GM19240 (cell line): ENCODE data around the gene CFDP1.
"Not testable (repeated sequence)": the region's sequence is repeated elsewhere in the genome, so short reads cannot be mapped to it uniquely, and the experiment has no call there.

Experiments used
- DNase-seq: peaks from one replicate; pipeline ENCODE4 v3.0.0; 2011; ENCODE audit warnings: low spot score; ENCODE audit not compliant: insufficient read length

The CFDP1 gene

DNA sequence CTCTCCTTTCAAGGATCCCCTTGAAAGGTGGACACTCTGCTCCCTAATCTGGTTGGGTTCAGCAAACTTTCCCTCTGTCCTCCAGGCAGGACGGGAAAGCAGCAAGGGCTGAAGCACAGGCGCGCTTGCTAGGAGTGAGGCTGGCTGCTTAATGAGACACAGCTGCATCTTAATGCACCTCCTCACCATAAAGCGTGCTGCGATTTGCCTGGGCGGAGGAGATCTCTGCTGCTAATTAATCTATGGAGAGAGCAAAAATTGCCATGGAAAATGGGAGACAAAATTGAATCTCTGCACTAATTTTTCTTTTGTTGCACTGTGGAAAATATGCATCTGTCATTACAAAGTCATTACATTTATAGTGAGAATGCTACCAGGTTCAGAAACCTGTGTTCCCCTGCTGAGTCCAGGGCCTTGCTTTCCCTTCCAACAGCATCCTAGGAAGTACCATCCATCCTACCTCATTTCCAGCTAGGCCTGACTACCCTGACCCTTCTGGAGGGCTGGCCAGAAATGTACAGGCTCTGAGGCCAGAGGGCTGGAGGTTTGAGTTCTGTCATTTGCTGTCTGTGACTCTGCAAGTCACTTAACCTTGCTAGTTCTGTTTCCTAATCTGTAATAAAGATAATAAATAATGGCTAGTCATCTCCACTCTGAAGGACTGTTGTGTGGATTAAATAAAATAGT lies 138.4 kb downstream of the CFDP1 start:
- no peak for DNase-seq

DNA sequence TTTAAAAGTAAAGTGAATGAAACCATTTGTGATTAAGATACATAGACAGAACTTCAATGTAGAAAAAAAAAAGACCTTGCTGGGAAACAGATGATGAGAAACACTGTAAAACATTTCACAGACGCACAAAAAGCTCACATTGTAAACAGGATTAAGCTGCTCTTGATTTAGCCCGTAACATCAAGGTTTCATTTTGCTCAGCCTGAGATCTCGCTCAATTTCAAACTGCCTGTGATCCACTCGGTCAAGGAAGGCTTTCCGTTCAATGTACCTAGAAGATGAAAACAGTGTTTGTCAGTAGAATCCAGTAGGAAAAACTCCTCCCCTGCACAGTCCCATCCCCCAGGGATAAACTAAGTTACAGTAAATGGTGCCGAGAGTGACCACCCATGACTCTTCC lies 139.5 kb downstream of the CFDP1 start:
- DNase-seq, result no peak

DNA sequence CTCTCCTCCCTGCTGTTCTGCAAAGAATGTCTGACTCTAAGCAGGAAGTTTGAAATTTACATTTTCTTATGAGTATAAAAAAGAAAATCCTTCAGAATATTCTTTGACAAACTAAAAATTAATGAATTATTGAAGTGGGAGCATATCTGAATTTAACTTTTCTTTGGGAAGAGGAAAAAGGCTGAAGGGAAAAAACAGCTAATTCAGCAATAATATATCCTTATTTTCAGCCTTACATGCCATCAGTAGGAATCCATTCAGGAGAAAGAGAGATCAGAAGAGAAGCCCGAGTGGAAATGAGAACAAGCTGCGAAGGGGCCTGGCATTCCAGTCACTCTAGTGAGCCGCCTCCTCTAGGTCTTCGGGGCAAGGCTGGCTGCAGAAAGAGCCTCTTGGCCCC lies 140.1 kb downstream of the CFDP1 start:
- DNase-seq, result no peak

DNA sequence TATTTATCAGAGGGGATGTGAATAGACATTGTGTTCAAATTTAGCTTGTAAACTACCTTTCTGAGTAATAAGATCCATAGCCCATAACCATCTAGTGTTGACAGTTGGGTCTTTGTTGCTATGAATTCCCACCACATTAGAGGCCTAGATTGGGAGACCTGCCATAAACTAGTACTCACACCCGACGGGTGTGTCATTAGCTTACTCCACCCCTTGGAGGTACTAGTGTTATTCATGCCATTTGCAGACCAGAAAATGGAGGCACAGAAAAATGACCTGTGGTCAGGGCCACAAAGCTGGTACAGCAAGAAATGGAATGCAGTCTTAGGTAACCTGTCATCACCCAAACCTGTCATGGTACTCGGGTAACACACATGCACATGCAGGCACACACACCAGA lies 140.6 kb downstream of the CFDP1 start:
- DNase-seq, result no peak

DNA sequence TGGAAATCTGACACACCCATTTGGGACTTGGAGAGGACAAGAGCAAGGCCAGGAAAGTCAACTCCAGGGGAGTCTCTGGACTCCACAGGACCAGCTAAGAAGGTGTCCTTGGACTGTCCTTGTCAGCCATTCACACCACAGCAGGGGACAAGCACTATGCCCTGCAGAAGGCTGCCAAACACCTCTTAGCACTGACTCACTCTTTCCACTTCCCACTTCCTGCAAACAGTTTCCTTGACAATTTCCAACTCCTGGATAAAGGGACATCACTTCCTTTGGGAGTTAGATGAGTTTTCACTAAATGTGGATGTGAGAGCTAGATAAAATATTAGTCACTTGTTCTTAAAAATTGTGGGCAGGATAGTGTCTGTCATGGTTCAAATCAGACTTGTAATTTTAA lies 144.1 kb downstream of the CFDP1 start:
- DNase-seq, result no peak

DNA sequence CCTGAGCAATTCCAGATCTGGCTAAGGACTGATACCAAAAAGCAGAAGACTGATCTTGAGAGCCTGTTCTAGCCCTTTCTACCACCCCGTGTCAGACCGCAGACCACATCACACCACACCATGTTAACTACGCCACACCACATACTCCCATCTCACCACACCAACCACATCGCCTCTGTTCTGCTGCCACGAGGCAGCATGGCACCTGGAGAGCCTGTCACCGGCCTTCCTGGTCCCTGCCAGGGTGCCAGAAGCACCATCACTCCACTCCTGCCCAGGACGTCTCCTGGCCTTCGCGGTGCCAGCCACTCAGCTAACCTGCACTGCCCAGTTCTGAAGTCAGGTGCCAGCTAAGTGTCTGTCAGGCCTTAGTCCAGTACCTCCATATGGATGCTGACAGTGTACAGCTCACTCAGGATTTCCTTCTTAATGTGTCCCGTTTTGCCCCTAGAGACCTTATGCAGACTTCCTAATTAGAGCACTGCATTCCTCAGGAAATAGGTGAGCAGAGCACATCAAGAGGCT lies 144.6 kb downstream of the CFDP1 start:
- no peak for DNase-seq

DNA sequence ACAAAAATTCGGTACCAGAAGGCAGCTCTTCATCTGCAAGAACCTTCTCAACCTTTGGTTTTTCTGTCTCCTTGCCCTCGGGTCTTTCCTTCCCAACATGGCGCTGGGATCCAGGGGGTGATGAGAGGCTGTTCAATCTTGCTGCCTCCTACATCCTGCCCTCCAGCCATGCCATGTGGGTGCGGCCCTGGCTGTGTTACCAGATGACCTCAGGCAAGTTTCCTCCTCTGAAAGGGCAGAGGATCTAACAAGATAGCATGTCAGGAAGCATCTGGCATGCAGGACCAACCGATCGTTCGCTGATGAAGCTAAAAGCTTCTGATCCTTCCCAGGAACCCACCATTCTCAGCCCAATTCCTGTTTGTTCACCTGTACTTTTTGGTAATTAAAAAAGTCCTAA lies 145.1 kb downstream of the CFDP1 start:
- DNase-seq, result no peak

DNA sequence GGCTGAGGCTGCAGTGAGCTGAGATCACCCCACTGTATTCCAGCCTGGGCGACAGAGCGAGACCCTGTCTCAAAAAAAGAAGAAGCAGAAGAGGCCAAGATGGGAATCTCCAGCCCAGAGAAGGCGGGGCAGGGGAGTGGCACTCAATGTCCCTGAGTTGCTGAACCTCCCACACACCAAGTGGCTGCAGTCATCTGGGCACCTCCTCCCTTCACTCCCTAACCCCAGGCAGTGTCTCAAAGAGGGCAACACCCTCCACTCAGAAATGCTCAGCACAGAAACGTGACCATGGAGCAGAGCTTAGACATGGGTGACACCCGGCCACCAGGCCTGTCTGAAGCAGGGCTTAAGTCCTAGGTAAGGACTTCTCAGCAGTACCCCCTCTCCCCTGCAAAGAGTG lies 145.6 kb downstream of the CFDP1 start:
- DNase-seq, result no peak

DNA sequence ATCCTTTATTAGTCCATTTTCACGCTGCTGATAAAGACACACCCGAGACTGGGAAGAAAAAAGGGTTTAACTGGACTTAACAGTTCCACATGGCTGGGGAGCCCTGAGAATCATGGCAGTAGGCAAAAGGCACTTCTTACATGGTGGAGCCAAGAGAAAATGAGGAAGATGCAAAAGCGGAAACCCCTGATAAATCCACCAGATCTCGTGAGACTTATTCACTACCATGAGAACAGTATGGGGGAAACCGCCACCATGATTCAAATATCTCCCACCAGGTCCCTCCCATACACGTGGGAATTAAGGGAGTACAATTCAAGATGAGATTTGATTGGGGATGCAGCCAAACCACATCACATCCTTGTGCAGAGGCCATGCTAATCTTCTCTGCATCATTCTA lies 146.9 kb downstream of the CFDP1 start:
- DNase-seq, result no peak

DNA sequence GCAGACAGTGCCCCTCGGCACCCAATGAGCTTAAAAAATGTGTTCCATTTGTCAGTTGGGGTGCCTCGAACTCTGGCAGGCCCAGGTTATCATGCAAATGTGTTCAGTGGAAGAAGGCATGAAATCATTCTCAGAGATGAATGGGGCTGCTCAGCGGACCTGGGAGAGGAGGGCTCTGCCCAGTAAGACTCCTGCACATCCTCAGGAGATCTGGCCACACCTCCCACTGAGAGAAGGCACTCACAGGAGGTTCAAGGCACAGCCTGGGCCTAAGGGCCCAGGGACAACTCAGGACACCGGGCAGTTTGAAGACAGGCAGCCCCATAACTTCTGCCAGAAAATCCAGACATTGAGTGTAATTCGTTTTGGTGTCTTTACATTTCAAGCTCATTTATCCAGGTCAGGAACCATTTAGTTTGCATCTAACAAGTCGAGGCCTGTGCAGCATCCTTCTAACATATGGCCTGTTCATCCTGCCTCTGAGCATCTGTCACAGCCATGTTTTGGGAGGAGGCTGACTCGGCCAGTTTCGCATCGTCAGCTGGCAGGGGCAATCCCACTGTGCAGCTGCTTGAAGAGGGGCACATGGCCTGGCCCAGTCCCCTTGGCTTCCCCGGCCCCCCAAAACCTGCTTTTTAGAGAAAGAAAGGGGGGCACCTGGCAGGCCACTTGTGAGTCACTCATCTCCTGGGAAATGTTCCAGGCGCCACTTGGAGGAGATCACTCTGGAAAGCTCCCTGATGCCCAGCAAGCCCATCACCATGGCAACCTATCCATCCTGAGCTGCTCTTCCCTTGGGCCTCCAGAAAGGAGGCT lies 150.6 kb downstream of the CFDP1 start:
- DNase-seq, result no peak

DNA sequence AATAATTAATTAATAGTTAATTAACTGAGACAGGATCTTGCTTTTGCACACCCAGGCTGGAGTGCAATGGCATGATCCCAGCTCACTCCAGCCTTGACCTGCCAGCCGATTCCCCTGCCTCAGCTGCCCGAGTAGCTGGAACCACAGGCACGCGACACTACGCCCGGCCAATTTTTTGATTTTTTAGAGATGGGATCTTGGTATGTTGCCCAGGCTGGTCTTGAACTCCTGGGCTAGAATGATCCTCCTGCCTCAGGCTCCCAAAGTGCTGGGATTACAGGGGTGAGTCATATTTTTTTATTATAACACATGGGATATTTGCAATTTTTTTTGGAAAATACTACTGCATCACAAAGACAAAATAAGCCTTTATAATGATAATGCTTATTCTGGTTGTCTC lies 151.5 kb downstream of the CFDP1 start:
- no peak for DNase-seq

DNA sequence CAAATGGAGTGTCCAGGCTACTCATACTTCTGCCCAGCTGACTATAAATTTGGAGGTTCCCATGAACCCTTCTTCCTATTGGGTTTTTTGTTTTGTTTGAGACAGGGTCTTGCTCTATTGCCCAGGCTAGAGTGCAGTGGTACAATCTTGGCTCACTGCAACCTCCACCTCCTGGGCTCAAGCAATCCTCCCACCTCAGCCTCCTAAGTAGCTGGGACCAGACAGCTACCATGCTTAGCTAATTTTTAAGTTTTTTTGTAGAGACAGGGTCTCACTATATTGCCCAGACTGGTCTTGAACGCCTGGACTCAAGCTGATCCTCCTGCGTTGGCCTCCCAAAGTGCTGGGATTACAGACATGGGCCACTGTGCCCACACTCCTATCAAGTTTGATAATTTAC lies 152.3 kb downstream of the CFDP1 start:
- not testable (repeated sequence) for DNase-seq

DNA sequence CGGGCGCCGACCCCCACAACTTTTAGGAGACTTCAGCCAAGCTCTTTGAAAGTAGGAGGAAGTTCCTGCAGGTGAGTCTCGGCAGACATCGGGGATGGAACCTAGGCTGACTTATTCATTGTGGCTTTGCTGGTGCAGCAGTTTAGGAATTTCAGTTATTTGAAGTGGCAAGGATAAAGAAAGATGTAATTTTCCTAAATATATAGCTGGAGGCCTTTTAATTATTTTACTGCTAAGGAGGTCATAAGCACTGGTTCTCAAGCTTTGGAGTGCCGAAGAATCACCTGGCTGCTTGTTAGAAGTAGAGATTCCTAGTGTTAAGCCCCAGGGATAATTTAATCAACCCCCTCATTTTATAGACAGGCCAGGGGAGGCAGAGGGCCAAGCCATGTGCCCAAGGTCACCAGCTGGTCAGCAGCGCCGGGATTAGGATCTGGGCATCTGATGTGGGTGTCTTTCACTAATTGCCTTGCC lies 152.9 kb downstream of the CFDP1 start:
- no peak for DNase-seq

DNA sequence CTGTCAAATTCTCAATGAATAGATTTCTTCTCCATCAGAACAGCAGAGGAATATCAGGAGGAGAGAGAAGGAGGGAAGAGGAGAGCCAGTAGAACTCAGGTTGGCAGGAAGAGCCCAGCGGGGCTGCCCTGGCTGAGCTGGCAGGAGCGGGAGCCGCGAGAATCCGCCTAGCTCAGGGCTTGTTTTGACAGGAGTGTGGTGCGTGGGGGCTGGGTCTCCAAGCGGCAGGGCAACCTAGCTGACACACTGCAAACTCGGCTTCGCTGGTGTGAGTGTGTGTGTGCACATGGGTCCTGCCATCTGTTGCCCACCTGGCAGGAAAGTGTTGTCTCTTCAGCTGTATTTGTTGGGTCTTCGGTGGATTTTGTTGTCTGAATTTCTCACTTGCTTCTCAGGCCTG lies 154.0 kb downstream of the CFDP1 start:
- no peak for DNase-seq

DNA sequence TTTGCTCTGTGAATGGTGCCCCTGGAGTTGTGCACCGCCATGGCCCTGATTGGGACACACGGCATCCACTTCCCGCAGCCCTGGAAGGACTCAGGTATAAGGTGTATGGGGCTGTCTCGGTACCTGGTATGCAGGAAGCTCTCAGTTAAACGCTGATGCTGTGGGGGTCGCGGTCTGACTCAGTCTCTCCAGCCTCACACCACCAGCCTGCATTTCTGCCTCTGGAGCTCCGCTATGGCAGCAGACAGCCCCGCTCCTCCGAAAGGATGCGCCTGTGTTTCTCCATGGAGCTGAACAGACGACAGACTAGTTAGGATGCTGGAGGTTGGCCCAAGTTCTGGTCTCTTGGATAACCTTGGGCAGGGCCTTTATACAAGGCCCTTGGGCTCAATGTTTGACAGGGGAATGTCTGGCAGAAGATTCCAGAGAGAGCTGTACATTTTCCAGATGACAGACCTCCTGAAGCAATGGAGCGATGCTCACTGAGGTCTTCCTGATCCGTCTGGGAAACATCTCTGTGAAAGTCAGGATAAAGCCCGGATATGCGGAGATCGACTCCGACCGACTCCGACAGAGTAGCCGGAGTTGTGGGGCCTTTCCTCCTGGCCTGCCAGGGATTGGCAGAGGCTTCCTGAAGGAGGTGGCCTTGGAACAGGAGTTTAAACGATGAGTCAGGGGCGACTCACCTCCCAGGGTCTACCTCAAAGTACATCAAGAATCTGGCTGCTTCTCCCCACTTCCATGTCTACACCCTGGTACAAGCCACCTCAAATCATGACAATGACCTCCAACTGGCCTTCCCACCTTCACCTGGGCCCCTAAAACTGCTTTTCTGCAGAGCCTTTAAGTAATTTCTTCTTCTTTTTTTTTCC lies 160.0 kb downstream of the CFDP1 start:
- no peak for DNase-seq

DNA sequence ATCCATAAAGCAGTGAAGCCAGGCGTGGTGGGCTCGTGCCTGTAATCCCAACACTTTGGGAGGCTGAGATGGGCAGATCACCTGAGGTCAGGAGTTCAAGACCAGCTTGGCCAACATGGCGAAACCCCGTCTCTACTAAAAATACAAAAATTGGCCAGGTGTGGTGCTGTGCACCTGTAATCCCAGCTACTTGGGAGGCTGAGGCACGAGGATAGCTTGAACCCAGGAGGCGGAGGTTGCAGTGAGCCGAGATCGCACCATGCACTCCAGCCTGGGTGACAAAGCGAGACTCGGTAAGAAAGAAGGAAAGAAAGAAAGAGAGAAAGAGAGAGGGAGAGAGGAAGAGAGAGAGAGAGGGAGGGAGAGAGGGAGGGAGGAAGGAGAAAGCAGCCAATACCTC lies 160.7 kb downstream of the CFDP1 start:
- DNase-seq, result not testable (repeated sequence)

DNA sequence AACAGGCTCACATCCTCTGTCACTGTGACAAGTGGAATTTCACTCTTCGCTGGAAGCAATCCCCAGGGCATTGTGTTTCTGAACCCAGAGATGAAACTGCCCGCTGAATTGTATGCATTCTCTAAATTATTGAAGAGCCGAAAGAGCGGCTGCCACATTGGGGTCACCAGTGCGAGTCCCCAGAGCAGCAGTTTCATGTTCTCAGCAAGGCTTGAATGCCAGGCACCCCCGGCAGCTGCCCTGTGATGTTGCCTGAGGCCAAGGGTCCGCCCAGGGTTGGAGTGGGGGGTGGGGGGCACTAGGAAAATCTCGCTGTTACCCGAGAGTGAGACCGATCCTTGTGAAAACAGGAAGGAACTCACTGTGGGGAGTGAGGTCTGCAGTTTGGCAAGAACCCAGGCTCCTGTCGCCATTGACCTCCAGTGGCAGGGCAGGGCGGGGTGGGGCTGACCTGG lies 161.2 kb downstream of the CFDP1 start:
- no peak for DNase-seq

DNA sequence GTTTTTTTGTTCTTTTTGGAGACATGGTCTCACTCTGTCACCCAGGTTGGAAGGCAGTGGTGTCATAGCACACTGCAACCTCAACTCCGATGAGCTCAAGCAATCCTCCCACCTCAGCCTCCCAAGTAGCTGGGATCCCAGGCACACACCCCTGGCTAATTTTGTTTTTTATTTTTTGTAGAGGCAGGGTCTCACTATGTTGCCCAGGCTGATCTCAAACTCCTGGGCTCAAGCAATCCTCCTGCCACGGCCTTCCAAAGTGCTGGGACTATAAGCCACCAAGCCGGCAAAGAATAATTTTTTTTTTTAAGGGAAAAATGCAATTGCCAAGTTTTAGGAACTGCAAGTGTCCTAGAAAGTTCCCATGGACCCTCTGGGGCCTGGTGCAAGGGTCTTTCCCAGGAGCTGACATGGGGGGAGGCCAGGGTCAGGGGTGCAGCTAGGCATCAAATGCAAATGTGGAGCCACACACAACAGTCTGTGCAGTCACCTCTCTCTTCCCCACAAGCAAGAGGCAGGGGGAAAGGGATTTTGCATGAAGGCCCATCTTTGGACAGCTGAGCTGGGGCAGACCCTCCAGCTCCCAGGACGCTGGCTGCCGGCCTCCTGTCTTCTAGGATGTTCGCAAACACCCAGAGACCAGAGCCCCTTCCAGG lies 161.7 kb downstream of the CFDP1 start:
- DNase-seq, result no peak

DNA sequence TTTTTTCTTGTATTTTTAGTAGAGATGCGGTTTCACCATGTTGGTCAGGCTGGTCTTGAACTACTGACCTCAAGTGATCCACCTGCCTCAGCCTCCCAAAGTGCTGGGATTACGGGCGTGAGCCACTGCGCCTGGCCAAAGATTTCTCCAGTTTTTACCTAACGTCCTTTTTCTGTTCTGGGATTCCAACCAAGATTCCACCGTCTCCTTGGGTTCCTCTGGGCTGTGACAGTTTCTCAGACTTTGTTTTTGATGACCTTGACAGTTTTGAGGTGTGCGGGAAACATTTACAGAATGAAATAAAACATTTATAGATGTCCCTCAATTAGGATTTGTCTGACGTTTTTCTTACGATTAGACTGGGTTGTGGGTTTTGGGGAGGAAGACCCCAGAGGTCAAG lies 163.9 kb downstream of the CFDP1 start:
- DNase-seq, result not testable (repeated sequence)

DNA sequence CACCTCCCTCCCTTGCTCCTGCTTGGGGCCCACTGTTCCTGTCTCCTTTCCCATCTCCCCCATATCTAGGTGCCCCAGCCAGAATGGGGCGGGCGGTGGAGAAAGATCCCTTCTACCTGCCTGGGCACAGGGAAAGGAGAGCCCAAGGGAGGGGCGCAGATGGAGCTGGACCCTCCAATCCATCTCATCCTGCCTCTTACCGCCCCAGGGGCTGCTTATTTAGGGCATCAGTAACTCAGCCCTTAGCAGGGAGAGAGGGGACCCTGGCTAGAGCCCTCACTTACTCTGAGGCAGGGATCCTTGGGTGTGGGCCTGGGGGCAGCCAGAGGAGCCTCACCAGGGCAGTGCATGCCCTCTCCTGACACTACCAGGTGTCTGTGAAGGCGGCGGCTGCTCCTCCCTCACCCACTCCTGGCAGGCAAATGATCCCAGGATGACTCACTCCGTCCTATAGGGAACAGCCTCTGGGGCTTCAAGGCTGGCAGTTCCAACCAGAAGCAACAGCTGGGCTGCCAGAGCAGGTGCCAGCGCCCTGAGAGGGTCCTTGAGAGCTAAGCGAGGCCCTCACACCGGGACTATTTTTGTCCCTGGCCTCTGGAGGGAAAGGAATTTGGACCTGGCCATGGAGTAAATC lies 165.6 kb downstream of the CFDP1 start:
- DNase-seq, result no peak
